Keratinocyte (primary cell): ENCODE data around the gene LRRC27. TPM values are rescaled to one million over a fixed set of nuclear protein-coding genes. Genes with fewer than 3 reads are reported as not detected.

Source experiments
- DNase-seq: peaks from one replicate; pipeline ENCODE4 v3.0.0-alpha.2; 2011; ENCODE audit warnings: low read depth, missing footprints, low spot score
- FAIRE-seq: peaks from 2 replicates; lab custom pipeline; 2011; peaks lifted over from hg19 to GRCh38; lab: Jason Lieb, UNC
- H2AFZ ChIP-seq: 2 replicates; pipeline ENCODE4 v1.6.0; 2012; ENCODE audit warnings: low read length, control low read depth, inconsistent platforms; ENCODE audit not compliant: control insufficient read depth
- H3K27ac ChIP-seq: 2 replicates; pipeline ENCODE4 v1.5.1; 2011; ENCODE audit warnings: low read length; ENCODE audit not compliant: control insufficient read depth, insufficient read depth
- H3K27me3 ChIP-seq: 3 replicates; pipeline ENCODE4 v1.6.0; 2011; ENCODE audit warnings: low read length; ENCODE audit not compliant: control insufficient read depth, insufficient read depth; ENCODE audit errors: extremely low read depth
- H3K36me3 ChIP-seq, 2 experiments: 2 replicates in 1 of 2; 3 replicates in 1 of 2; pipeline ENCODE4 v1.5.1; 2011; ENCODE audit warnings: low read length in 2 of 2, mild to moderate bottlenecking in 1 of 2; ENCODE audit not compliant: control insufficient read depth in 2 of 2, insufficient read depth in 2 of 2; ENCODE audit errors: extremely low read depth in 1 of 2
- H3K4me1 ChIP-seq: 3 replicates; pipeline ENCODE4 v1.5.1; 2011; ENCODE audit warnings: low read length; ENCODE audit not compliant: control insufficient read depth, insufficient read depth; ENCODE audit errors: extremely low read depth
- H3K4me2 ChIP-seq: 3 replicates; pipeline ENCODE4 v1.6.0; 2011; ENCODE audit warnings: low read depth, low read length; ENCODE audit not compliant: control insufficient read depth, insufficient read depth; ENCODE audit errors: extremely low read depth
- H3K4me3 ChIP-seq, 3 experiments: fragments of 200-600 bp in 1 of 3; sonication (generic) in 1 of 3; 2 replicates in 2 of 3; 3 replicates in 1 of 3; pipeline ENCODE4 v1.5.1; 2011 to 2016; ENCODE audit warnings: low read length in 3 of 3, mild to moderate bottlenecking in 3 of 3, control low read depth in 2 of 3, inconsistent platforms in 1 of 3, low read depth in 1 of 3, mixed read lengths in 1 of 3, mixed run types in 1 of 3, moderate library complexity in 1 of 3; ENCODE audit not compliant: control insufficient read depth in 2 of 3, insufficient read depth in 2 of 3; ENCODE audit errors: extremely low read depth in 1 of 3
- H3K79me2 ChIP-seq: 2 replicates; pipeline ENCODE4 v1.6.0; 2012; ENCODE audit warnings: low read length; ENCODE audit not compliant: control insufficient read depth, insufficient read depth
- H3K9ac ChIP-seq: 3 replicates; pipeline ENCODE4 v1.6.0; 2011; ENCODE audit warnings: low read length; ENCODE audit not compliant: control insufficient read depth, insufficient read depth; ENCODE audit errors: extremely low read depth
- H3K9me1 ChIP-seq: 3 replicates; pipeline ENCODE4 v1.6.0; 2011; ENCODE audit warnings: low read length; ENCODE audit not compliant: control insufficient read depth, insufficient read depth; ENCODE audit errors: extremely low read depth
- H3K9me3 ChIP-seq: 2 replicates; pipeline ENCODE4 v1.5.1; 2012; ENCODE audit warnings: low read depth, low read length; ENCODE audit not compliant: control insufficient read depth
- H4K20me1 ChIP-seq: 3 replicates; pipeline ENCODE4 v1.6.0; 2011; ENCODE audit warnings: low read length; ENCODE audit not compliant: control insufficient read depth, insufficient read depth; ENCODE audit errors: extremely low read depth
- CTCF ChIP-seq, 3 experiments: IDR thresholded peaks in 1 of 3; conservative IDR thresholded peaks in 1 of 3; optimal IDR thresholded peaks in 1 of 3; 2 replicates in 2 of 3; 3 replicates in 1 of 3; pipeline versions ENCODE3 to v1.5.1; 2011; ENCODE audit warnings: low read length in 3 of 3, mild to moderate bottlenecking in 3 of 3, moderate library complexity in 2 of 3, control low read depth in 1 of 3, inconsistent platforms in 1 of 3; ENCODE audit not compliant: insufficient read depth in 2 of 3; ENCODE audit errors: extremely low read depth in 1 of 3
- EZH2 ChIP-seq: IDR thresholded peaks from one replicate; pipeline ENCODE4 v1.6.1; 2012; ENCODE audit warnings: inconsistent platforms, mild to moderate bottlenecking, low read length, moderate library complexity
- dilution Hi-C: fragments of 300-500 bp; cut with MboI; formaldehyde crosslinking; loops from one replicate; pipeline ENCODE4 v1.7.0; 2020; ENCODE audit warnings: low sequenced_read_pairs; ENCODE audit not compliant: extremely low pct_ligation_motif_present
- polyA plus RNA-seq, 5 experiments: library from polyadenylated mRNA; depleted of rRNA in 3 of 5; stranded (reverse) in 3 of 5; stranded (forward) in 1 of 5; unstranded in 1 of 5; fragments of >200 nt; gene quantifications; 1 replicate in 1 of 5; 2 replicates in 3 of 5; 3 replicates in 1 of 5; pipeline versions ENCODE4 v1.2.1 to v1.2.3, GENCODE V29; 2011 to 2012; ENCODE audit warnings: missing spikeins in 2 of 5, low read depth in 1 of 5, low replicate concordance in 1 of 5

Gene LRRC27
- polyA plus RNA-seq, 1 donor (not counting 4 experiments of a cell fraction or from before 2014, with no cell fraction given) = 3.0 TPM

DNA sequence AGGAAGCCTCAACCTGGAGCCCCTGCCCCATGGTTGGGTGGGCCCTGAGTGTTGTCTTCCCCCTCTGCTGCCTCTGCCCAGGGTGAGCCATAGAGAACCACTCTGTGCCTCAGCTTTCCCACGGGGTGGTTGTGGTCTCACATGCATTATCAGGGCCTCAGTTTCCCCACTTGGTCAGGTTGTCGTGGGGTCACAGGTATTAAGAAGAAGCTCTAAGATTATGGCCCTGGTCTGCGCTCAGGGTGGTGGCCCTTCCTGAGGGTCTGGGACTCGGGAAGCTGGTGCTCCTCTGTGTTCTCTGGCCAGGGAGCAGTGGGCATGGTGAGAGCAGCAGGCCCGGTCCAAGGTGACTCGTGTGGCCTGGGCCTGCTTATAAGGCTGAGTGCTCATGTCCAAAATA lies 17.8 kb downstream of the LRRC27 start:
- peaks cover 0 to 1% of the 10 kb centered on the region in 2 experiments for H3K36me3 ChIP-seq
- no peaks in the 10 kb centered on the region for H3K79me2 ChIP-seq
- no peak overlapping the region for H3K9ac ChIP-seq
- no peak overlapping the region for H3K4me3 ChIP-seq
- DNase-seq (no peak), FAIRE-seq (no peak)
- H3K27ac ChIP-seq = no peak overlapping the region
- no peak for TF ChIP-seq EZH2
- TF ChIP-seq CTCF (optimal IDR thresholded peaks at IDR 0.05 in 1 of 3, IDR thresholded peaks at IDR 0.05 in 1 of 3, conservative IDR thresholded peaks at IDR 0.05 in 1 of 3; ENCODE audit: extremely low read depth in 1 of 3, insufficient read depth in 2 of 3, low read length in 3 of 3) = no peak
- H2AFZ ChIP-seq = no peak overlapping the region
- no peaks in the 10 kb centered on the region for H3K9me3 ChIP-seq
- H3K4me1 ChIP-seq = no peaks in the 10 kb centered on the region
- H3K9me1 ChIP-seq = no peaks in the 10 kb centered on the region
- no peaks in the 10 kb centered on the region for H3K27me3 ChIP-seq
- no peaks in the 10 kb centered on the region for H4K20me1 ChIP-seq
- dilution Hi-C loops = no loop called here
- H3K4me2 ChIP-seq = no peak overlapping the region

- H3K27me3 ChIP-seq = no peaks in the 10 kb centered on the region
- dilution Hi-C loops = no loop called here
- H3K9me3 ChIP-seq = no peaks in the 10 kb centered on the region
Measured at GRCh38 chr10:132350391-132350790, 18.4 kb downstream of the LRRC27 start.

More at GRCh38 chr10:132350391-132350790, 18.4 kb downstream of the LRRC27 start:
- H3K27ac ChIP-seq = no peak overlapping the region
- no peaks in the 10 kb centered on the region for H4K20me1 ChIP-seq
- H3K79me2 ChIP-seq = no peaks in the 10 kb centered on the region
- H3K9ac ChIP-seq = no peak overlapping the region
- no peaks in the 10 kb centered on the region for H3K9me1 ChIP-seq
- H2AFZ ChIP-seq = no peak overlapping the region
- no peaks in the 10 kb centered on the region for H3K4me1 ChIP-seq
- TF ChIP-seq EZH2 = no peak
- TF ChIP-seq CTCF (optimal IDR thresholded peaks at IDR 0.05 in 1 of 3, IDR thresholded peaks at IDR 0.05 in 1 of 3, conservative IDR thresholded peaks at IDR 0.05 in 1 of 3; ENCODE audit: extremely low read depth in 1 of 3, insufficient read depth in 2 of 3, low read length in 3 of 3) = no peak
- H3K36me3 ChIP-seq = peaks cover 0 to 1% of the 10 kb centered on the region in 2 experiments
- H3K4me3 ChIP-seq = no peak overlapping the region
- DNase-seq = no peak
- H3K4me2 ChIP-seq = no peak overlapping the region
- FAIRE-seq = no peak
